ENCODE results near the gene FMR1NB.

- TF ChIP-seq, protein P1, sequence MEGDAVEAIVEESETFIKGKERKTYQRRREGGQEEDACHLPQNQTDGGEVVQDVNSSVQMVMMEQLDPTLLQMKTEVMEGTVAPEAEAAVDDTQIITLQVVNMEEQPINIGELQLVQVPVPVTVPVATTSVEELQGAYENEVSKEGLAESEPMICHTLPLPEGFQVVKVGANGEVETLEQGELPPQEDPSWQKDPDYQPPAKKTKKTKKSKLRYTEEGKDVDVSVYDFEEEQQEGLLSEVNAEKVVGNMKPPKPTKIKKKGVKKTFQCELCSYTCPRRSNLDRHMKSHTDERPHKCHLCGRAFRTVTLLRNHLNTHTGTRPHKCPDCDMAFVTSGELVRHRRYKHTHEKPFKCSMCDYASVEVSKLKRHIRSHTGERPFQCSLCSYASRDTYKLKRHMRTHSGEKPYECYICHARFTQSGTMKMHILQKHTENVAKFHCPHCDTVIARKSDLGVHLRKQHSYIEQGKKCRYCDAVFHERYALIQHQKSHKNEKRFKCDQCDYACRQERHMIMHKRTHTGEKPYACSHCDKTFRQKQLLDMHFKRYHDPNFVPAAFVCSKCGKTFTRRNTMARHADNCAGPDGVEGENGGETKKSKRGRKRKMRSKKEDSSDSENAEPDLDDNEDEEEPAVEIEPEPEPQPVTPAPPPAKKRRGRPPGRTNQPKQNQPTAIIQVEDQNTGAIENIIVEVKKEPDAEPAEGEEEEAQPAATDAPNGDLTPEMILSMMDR (IDR thresholded peaks at IDR 0.05): no peak
- TF ChIP-seq POLR2A (IDR thresholded peaks at IDR 0.05): no peak
Observed at GRCh38 chrX:147978931-147979330, 2.2 kb upstream of the FMR1NB start.

All from stomach (tissue), 4 donors.